A549 (cell line): ENCODE results near the gene ZSCAN29.

ENCODE experiments used
- BHLHE40 ChIP-seq: IDR thresholded peaks from 2 replicates; pipeline ENCODE4 v1.6.1; 2012; ENCODE audit warnings: low read depth, low read length, inconsistent platforms
- CTCF ChIP-seq: fragments of >200 bp; sonication (Bioruptor Twin); formaldehyde crosslinking; IDR thresholded peaks from 3 replicates; pipeline ENCODE4 v1.5.1; 2016
- ELK1 ChIP-seq: fragments of 150-350 bp; IDR thresholded peaks from 2 replicates; pipeline ENCODE4 v1.6.1; 2014; ENCODE audit warnings: low read depth, mild to moderate bottlenecking, low read length
- EP300 ChIP-seq, 2 experiments: fragments of >200 bp; sonication (Bioruptor Twin); formaldehyde crosslinking; IDR thresholded peaks; 2 replicates in 1 of 2; 3 replicates in 1 of 2; pipeline ENCODE4 v1.6.1; 2016 to 2017
- HMGXB4 ChIP-seq: fragments of 250-450 bp; sonication (Bioruptor Pico); IDR thresholded peaks from 2 replicates; pipeline ENCODE4 v1.5.0; 2021; ENCODE audit warnings: mild to moderate bottlenecking, moderate library complexity, borderline replicate concordance
- MAZ ChIP-seq: fragments of 150-350 bp; IDR thresholded peaks from 2 replicates; pipeline ENCODE4 v1.6.1; 2014; ENCODE audit warnings: antibody characterized with exemption, low read depth, low read length, borderline replicate concordance
- RAD21 ChIP-seq, 2 experiments: fragments of >200 bp in 1 of 2; sonication (Bioruptor Twin) in 1 of 2; formaldehyde crosslinking in 1 of 2; IDR thresholded peaks in 1 of 2; conservative IDR thresholded peaks in 1 of 2; 2 replicates in 1 of 2; 3 replicates in 1 of 2; pipeline ENCODE4 v1.6.1; 2012 to 2018; ENCODE audit warnings: inconsistent platforms in 1 of 2
- RARB ChIP-seq: fragments of 250-450 bp; sonication (Bioruptor Pico); IDR thresholded peaks from 2 replicates; pipeline ENCODE4 v1.8.0; 2021; ENCODE audit warnings: mild to moderate bottlenecking, moderate library complexity

GRCh38 chr15:43382310-43382709, 11.5 kb upstream of the ZSCAN29 start:
- TF ChIP-seq CTCF (no peak), HMGXB4 (no peak), RARB (CRISPR knock-in tag) (no peak), EP300 (IDR thresholded peaks at IDR 0.05) (no peak), MAZ (no peak), ELK1 (no peak), BHLHE40 (no peak), RAD21 (conservative IDR thresholded peaks at IDR 0.05 in 1 of 2, IDR thresholded peaks at IDR 0.05 in 1 of 2) (no peak)
